GM12891 (cell line): ENCODE data around the gene MGA.

ENCODE experiments used
- PAX5 ChIP-seq: IDR thresholded peaks from 2 replicates; pipeline ENCODE4 v1.6.1; 2011; ENCODE audit warnings: low read length, moderate library complexity, mild to moderate bottlenecking; ENCODE audit not compliant: insufficient read depth, severe bottlenecking
- POLR2A ChIP-seq: IDR thresholded peaks from 2 replicates; pipeline ENCODE4 v1.6.1; 2011; ENCODE audit warnings: low read depth, low read length, control low read depth
- POLR2AphosphoS5 ChIP-seq: IDR thresholded peaks from 2 replicates; pipeline ENCODE4 v1.6.1; 2011; ENCODE audit warnings: low read depth, low read length, control low read depth
- POU2F2 ChIP-seq: IDR thresholded peaks from 2 replicates; pipeline ENCODE4 v1.6.1; 2011; ENCODE audit warnings: low read depth, mild to moderate bottlenecking, control low read depth, low read length, moderate library complexity
- SPI1 ChIP-seq: IDR thresholded peaks from 2 replicates; pipeline ENCODE4 v1.6.1; 2011; ENCODE audit warnings: low read depth, low read length, control low read depth
- TAF1 ChIP-seq: IDR thresholded peaks from 2 replicates; pipeline ENCODE4 v1.6.1; 2011; ENCODE audit warnings: low read depth, low read length, control low read depth

DNA sequence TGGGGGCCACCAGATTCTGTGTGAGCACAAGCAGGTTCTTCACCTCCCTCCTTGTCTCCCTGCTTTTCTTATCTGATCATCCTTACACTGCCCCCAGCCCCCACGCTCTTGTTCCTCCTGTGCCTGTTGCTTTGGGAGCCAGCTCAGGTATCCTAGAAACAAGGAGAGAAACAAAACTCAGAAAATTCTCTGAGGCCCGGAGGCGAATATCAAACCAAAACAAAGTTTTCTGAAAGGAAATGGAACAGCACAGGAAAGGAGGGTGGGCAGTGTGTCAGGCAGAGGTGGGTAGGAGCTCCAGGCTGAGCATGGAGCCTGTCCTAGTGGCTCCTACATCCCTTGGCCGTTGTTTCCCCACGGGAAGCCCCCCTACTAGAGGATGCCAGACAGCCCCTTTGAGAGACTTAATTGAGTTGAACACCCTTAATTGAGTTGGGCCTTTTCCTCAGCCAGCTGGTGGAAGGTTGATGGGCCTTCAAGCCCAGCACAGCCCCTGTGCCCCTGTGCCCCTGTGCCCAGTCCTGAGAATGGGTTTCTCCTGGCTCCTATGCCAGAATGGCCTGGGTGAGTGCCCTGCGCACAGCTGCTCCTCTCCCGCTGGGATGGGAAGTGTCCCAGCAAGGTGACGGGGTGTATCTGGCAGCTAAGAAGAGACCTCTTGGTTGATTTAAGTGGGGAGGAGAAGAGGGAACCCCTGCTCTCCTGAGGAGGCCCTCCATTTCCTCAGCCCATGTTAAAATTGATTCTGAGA, 144.9 kb downstream of the MGA start:
- TF ChIP-seq POLR2AphosphoS5 (no peak), SPI1 (no peak), TAF1 (no peak), POLR2A (no peak), PAX5 (no peak), POU2F2 (no peak)
